Effector memory CD4-positive, alpha-beta T cell (primary cell): ENCODE measurements around the gene TMPRSS6.

Experiments
- DNase-seq, 3 donors: peaks; one replicate each; pipeline ENCODE4 v3.0.0-alpha.2; 2020
- H3K27ac ChIP-seq: 2 replicates; pipeline ENCODE4 v1.7.0; 2013; ENCODE audit warnings: mild to moderate bottlenecking, low read length, moderate library complexity; ENCODE audit not compliant: insufficient read depth, poor library complexity, severe bottlenecking
- H3K27me3 ChIP-seq: replicated peaks from 2 replicates; pipeline ENCODE4 v1.7.0; 2013; ENCODE audit warnings: mild to moderate bottlenecking, low read length; ENCODE audit not compliant: insufficient read depth, control insufficient read depth, poor library complexity, severe bottlenecking
- H3K36me3 ChIP-seq: 2 replicates; pipeline ENCODE4 v1.7.0; 2013; ENCODE audit warnings: mild to moderate bottlenecking, low read length, moderate library complexity; ENCODE audit not compliant: control insufficient read depth, insufficient read depth
- H3K4me1 ChIP-seq: 2 replicates; pipeline ENCODE4 v1.7.0; 2013; ENCODE audit warnings: low read length, mild to moderate bottlenecking; ENCODE audit not compliant: control insufficient read depth, insufficient read depth, poor library complexity, severe bottlenecking
- H3K4me3 ChIP-seq: 2 replicates; pipeline ENCODE4 v1.7.0; 2013; ENCODE audit warnings: low read length, low read depth, mild to moderate bottlenecking; ENCODE audit not compliant: insufficient read depth, poor library complexity, severe bottlenecking
- H3K9me3 ChIP-seq: 2 replicates; pipeline ENCODE4 v1.7.0; 2013; ENCODE audit warnings: mild to moderate bottlenecking, low read length, moderate library complexity; ENCODE audit not compliant: control insufficient read depth

The TMPRSS6 gene

DNA sequence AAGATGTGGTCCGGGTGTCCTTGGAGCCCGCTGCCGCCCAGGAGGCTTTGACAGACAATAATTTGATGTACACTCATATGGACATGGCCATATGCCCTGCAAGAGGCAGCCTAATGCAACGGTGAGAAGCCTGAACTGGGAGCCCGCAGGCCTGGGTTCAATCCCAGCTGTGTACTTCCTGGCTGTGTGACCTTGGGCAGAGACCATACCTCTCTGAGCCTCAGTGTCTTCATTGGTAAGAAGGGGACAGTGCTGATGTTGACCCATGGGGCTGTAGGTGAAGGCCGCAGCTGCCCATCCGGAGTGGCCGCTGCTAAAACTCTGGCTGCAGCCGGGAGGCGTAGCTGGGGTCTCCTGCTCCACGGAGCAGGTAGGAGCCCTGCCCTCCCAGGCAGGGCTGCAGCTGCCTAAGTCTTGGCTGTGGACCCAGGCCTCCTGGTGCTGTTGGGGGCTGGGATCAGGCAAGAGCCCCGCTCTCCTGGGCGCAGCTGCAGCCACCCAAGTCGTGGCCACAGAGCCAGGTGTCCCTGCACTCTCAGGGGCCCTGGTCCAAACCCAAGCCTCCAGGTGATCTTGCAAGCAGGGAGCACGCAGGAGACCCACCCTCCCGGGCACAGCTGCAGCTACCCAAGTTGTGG is 31.3 kb upstream of the TMPRSS6 start:
- H3K4me3 ChIP-seq = no peak overlapping the region
- H3K36me3 ChIP-seq = peaks cover 80% of the 10 kb centered on the region
- no peak overlapping the region for H3K27ac ChIP-seq
- no peaks in the 10 kb centered on the region for H3K27me3 ChIP-seq
- no peaks in the 10 kb centered on the region for H3K9me3 ChIP-seq
- peaks cover 5% of the 10 kb centered on the region for H3K4me1 ChIP-seq
- no peak for DNase-seq

DNA sequence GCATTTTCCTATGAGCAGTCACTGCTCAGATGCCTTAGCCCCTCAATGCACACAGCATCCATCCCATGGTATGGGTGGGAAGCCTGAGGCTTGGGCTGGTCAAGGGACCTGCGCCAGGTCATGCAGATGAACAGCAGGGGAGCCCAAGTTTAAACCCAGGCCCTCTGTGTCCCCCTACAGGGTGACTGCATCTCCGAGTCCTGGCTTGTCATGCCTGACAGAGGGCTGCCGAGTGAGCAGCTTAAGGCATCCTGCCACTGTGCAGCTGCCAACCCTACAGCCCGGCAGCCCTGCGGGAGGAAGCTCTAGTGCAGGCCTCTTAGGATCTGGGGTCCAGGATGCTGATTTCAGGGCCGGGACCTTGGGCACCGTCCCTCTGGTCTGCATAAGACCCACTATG is 30.2 kb upstream of the TMPRSS6 start:
- Histone ChIP-seq H3K27me3 (no peaks in the 10 kb centered on the region), H3K36me3 (peaks cover 91% of the 10 kb centered on the region), H3K4me3 (no peak overlapping the region), H3K27ac (no peak overlapping the region), H3K9me3 (no peaks in the 10 kb centered on the region), H3K4me1 (no peaks in the 10 kb centered on the region)
- DNase-seq = no peak

DNA sequence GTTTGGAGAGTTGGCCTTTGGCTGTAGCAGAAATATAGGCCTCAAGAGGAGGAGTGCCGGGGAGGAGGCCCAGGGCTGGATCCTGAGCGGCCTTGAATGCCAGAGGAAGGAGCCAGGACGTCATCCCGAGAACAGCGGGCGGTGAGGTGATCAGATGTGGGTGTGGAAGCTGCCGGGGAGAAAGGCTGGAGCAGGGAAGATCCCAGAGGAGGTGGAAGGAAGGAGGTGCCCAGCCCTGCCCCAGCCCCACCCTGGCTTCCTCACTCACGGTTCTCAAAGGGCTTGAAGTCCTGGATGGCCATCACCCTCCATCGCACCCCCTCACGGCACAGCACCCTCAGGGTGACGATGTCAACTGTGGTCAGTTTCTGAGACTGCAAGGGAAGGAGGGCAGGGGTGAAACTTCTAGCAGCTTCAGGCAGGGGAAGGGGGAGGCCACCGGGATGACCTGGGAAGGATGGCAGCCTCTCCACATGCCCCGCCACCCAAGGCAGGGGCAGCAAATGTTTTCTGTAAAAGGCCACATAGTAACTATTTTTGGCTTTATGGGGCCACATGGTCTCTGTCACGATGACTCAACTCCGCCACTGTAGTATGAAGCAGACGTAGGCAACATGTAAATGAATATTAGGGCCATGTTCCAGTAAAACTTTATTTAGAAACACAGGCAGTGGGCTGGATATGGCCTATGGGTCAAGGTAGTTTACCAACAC is 29.5 kb upstream of the TMPRSS6 start:
- no peaks in the 10 kb centered on the region for H3K4me1 ChIP-seq
- H3K36me3 ChIP-seq = peaks cover 91% of the 10 kb centered on the region
- no peaks in the 10 kb centered on the region for H3K27me3 ChIP-seq
- DNase-seq = no peak
- no peak overlapping the region for H3K4me3 ChIP-seq
- H3K9me3 ChIP-seq = no peaks in the 10 kb centered on the region
- no peak overlapping the region for H3K27ac ChIP-seq

DNA sequence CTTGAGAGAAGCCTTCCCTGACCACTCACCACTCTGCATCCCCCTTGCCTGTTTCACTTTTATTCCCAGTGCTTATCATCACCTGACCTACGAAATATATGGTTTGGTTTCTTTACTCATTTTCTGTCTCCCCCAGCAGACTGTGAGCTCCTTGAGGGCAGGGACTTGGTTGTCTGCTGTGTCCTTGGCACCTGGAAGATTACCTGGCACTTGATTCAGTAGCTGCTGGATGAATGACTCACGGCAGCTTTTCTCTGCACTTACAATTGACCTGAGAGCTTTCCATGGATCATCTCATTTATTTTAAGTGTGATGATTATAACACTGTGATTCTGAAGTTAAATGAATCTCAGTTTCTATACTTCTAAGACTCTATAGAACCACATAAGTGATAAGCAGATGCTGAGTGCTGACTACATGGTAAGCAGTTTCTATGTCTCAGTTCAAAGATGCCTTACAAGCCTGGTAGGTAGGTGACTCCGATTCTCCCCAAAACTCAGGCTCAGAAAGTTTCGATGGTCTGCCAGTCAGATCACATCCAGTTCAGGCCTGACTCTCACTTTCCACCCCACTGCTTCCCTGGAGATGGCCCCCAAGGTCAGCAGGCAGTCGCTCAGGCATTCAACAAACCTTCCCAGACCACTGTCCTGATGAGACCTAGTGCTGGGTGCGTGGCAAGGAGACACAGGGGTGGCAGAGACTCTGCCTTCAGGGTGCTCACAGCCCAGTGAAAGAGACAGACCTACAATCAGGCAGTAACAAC is 28.6 kb upstream of the TMPRSS6 start:
- Histone ChIP-seq H3K4me3 (no peak overlapping the region), H3K27me3 (no peaks in the 10 kb centered on the region), H3K27ac (peak overlapping the region; percentile 2), H3K9me3 (no peaks in the 10 kb centered on the region), H3K4me1 (no peaks in the 10 kb centered on the region), H3K36me3 (peaks cover 90% of the 10 kb centered on the region)
- no peak for DNase-seq

DNA sequence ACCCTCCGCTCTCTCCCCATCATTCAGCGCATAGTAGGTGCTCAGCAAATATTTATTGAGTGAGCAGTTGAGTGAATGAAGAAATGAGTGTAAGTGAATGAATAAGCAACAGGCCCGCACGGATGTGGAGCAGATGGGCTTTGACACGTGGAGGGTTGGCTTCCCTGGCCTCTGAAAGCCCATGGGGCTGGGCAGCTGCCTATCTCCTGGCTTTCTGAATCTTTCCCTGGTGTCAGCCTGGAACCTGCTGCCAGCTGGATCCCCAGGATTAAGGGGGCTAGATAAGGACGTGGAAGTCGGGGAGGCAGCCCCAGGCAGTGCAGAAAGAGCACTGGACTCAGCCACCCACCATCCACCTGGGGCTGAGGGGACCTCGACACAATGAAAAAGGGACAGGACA is 27.6 kb upstream of the TMPRSS6 start:
- Histone ChIP-seq H3K27me3 (no peaks in the 10 kb centered on the region), H3K9me3 (no peaks in the 10 kb centered on the region), H3K36me3 (peaks cover 90% of the 10 kb centered on the region), H3K27ac (no peak overlapping the region), H3K4me1 (no peaks in the 10 kb centered on the region), H3K4me3 (no peak overlapping the region)
- DNase-seq = no peak

DNA sequence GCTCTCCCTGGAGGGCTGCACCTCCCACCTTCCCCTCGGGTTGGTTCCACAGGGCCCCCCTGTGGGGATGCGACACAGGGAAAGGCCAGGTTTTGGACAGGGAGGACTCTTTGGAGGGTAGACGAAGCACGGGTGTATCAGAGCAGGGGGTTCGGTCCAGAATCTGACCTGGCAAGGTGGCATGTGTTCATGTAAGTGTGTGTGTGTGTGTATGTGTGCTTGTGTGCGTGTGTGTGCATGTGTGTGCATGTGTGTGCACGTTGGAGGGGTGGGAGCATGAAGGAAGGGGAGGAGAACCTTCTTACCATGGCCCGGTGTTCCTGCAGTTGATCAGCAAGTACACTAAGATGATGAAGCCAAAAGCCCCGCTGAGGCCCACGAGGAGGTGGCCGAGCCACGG is 25.5 kb upstream of the TMPRSS6 start:
- DNase-seq = no peak
- no peak overlapping the region for H3K27ac ChIP-seq
- no peak overlapping the region for H3K4me3 ChIP-seq
- H3K4me1 ChIP-seq = no peaks in the 10 kb centered on the region
- peaks cover 92% of the 10 kb centered on the region for H3K36me3 ChIP-seq
- no peaks in the 10 kb centered on the region for H3K27me3 ChIP-seq
- no peaks in the 10 kb centered on the region for H3K9me3 ChIP-seq

DNA sequence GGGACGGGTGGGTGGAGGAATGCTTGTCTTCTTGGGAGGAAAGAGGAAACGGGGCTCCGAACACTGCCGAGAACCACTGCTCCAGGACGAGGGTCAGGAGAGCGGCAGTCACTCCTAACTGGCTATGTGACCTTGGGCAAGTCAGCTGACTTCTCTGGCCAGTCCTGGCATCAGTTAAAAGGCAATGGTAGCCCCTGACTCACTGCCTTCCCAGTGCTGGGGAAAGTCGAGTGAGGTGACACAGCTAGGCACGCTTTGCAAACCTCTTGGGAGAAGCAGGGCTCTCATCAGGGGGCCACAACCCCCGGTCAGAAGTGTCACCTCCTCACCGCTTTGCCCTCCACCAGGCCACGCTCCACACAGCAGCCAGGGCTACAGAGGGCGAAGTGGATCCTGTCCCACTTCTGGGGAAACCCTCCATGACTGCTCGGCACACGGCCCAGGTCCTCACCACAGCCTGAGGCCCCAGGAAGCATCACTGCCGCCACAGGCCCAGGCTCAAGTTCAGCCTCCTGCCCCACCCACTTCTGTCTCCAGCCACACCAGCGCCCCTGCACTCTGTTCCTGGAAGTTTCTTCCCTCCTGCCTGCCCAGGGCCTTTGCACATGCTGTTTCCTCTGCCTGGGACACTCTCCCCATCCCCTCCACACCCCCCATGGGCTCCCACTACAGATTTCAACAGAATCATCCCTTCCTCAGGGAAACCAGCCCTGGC is 23.9 kb upstream of the TMPRSS6 start:
- Histone ChIP-seq H3K36me3 (peaks cover 88% of the 10 kb centered on the region), H3K4me1 (no peaks in the 10 kb centered on the region), H3K9me3 (no peaks in the 10 kb centered on the region), H3K4me3 (no peak overlapping the region), H3K27me3 (no peaks in the 10 kb centered on the region), H3K27ac (no peak overlapping the region)
- DNase-seq = no peak

DNA sequence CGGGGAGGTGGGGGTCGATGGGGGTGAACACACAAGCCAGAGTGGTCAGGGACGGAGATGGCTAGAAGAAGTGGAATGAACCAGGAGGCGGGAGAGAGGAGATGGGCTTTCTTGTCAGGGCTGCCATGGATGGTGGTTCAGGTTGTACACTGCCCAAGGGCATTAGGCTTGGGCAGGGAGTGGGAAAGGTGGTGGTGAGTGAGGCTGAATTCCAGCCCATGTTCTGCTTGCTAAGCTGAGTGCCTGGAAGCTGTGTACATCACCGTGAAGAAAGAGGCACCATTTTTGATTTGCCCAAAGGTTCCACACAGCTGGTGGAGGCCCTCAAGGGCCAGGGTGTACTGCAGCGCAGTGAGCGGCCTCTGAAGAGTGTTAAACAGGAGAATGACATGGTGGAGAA is 23.3 kb upstream of the TMPRSS6 start:
- H3K9me3 ChIP-seq = no peaks in the 10 kb centered on the region
- H3K36me3 ChIP-seq = peaks cover 88% of the 10 kb centered on the region
- H3K27ac ChIP-seq = no peak overlapping the region
- DNase-seq = no peak
- H3K27me3 ChIP-seq = no peaks in the 10 kb centered on the region
- H3K4me1 ChIP-seq = no peaks in the 10 kb centered on the region
- H3K4me3 ChIP-seq = no peak overlapping the region

DNA sequence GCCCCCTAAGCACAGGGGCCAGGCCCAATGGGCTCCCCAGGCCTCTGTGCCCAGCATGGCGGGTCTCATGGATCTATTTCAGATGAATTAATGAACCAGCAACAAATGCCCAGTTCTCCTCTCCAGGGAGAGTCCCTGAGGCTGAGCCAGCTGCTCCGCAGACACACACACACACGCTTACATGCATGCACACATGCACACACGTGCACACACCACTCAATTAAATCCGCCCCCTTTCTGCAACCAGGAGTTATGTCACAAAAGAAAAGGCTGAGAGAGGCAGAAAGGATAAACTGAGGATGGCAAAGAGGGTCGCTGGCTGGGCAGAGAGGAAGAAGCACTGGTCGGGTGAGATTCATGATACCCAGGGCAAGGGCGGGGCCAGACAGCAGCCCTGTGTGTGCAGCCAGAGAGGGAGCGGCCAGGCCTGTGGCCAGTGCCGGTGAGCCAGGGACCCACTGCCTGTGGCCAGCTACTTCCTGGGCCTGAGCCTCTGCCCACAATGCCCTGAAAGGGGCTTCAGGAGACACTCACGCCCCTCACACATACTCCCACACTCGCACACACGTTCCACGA is 20.4 kb upstream of the TMPRSS6 start:
- DNase-seq = no peak
- Histone ChIP-seq H3K4me3 (no peak overlapping the region), H3K27me3 (no peaks in the 10 kb centered on the region)

More for the DNA sequence above, 20.4 kb upstream of the TMPRSS6 start:
- Histone ChIP-seq H3K4me1 (no peaks in the 10 kb centered on the region), H3K36me3 (peaks cover 69% of the 10 kb centered on the region), H3K27ac (no peak overlapping the region), H3K9me3 (no peaks in the 10 kb centered on the region)
